Kidney glomerular epithelial cell (primary cell): ENCODE measurements around the gene CCNT1.

ENCODE experiments used
- DNase-seq: peaks from one replicate; lab custom pipeline; 2025; lab: John Stamatoyannopoulos, UW

CCNT1 gene

GRCh38 chr12:48640854-48641253 is 75.7 kb downstream of the CCNT1 start:
- no peak for DNase-seq

- DNase-seq: no peak
These were observed 76.1 kb downstream of the CCNT1 start for GRCh38 chr12:48640428-48640827.
